Bronchial epithelial cell (primary cell): Measurements from ENCODE around the gene ADGRF1. TPM values are rescaled to one million over a fixed set of nuclear protein-coding genes. Genes with fewer than 3 reads are reported as not detected.

Source experiments
- DNase-seq: peaks from one replicate; pipeline ENCODE4 v3.0.0-alpha.2; 2010; ENCODE audit warnings: low read depth
- FAIRE-seq: peaks from 2 replicates; lab custom pipeline; 2011; peaks lifted over from hg19 to GRCh38; lab: Jason Lieb, UNC
- H3K27me3 ChIP-seq: 2 replicates; pipeline ENCODE4 v1.5.1; 2011; ENCODE audit warnings: low read length; ENCODE audit not compliant: control insufficient read depth, insufficient read depth
- H3K36me3 ChIP-seq: 2 replicates; pipeline ENCODE4 v1.5.1; 2011; ENCODE audit warnings: low read length; ENCODE audit not compliant: control insufficient read depth, insufficient read depth
- H3K4me3 ChIP-seq: 2 replicates; pipeline ENCODE4 v1.5.1; 2011; ENCODE audit warnings: mild to moderate bottlenecking, low read depth, low read length, control low read depth
- total RNA-seq: library from RNA; depleted of rRNA; stranded (reverse); fragments of >200 nt; gene quantifications from 2 replicates; pipeline ENCODE4 v1.2.1, GENCODE V29; 2014
- TF ChIP-seq, protein P1 (sequence below): IDR thresholded peaks from 2 replicates; pipeline ENCODE4 v1.5.1; 2011; ENCODE audit warnings: mild to moderate bottlenecking, moderate library complexity, low read length, control low read depth, inconsistent platforms; ENCODE audit not compliant: insufficient read depth, severe bottlenecking

The ADGRF1 gene
- total RNA-seq, 1 donor from 2014 or later, result 5.5 TPM

- Histone ChIP-seq H3K4me3 (no peak overlapping the region), H3K27me3 (no peaks in the 10 kb centered on the region), H3K36me3 (no peaks in the 10 kb centered on the region)
- DNase-seq, result no peak
- TF ChIP-seq, protein P1, sequence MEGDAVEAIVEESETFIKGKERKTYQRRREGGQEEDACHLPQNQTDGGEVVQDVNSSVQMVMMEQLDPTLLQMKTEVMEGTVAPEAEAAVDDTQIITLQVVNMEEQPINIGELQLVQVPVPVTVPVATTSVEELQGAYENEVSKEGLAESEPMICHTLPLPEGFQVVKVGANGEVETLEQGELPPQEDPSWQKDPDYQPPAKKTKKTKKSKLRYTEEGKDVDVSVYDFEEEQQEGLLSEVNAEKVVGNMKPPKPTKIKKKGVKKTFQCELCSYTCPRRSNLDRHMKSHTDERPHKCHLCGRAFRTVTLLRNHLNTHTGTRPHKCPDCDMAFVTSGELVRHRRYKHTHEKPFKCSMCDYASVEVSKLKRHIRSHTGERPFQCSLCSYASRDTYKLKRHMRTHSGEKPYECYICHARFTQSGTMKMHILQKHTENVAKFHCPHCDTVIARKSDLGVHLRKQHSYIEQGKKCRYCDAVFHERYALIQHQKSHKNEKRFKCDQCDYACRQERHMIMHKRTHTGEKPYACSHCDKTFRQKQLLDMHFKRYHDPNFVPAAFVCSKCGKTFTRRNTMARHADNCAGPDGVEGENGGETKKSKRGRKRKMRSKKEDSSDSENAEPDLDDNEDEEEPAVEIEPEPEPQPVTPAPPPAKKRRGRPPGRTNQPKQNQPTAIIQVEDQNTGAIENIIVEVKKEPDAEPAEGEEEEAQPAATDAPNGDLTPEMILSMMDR, result no peak
- no peak for FAIRE-seq
These were observed 27.0 kb upstream of the ADGRF1 start for GRCh38 chr6:47069156-47069555.

- DNase-seq (peak; percentile 67), FAIRE-seq (no peak)
- no peak overlapping the region for H3K4me3 ChIP-seq
- H3K36me3 ChIP-seq, result no peaks in the 10 kb centered on the region
- TF ChIP-seq, protein P1, result no peak
- no peaks in the 10 kb centered on the region for H3K27me3 ChIP-seq
These were observed 24.3 kb upstream of the ADGRF1 start for GRCh38 chr6:47066418-47066817.

- no peaks in the 10 kb centered on the region for H3K36me3 ChIP-seq
- TF ChIP-seq, protein P1, result no peak
- H3K27me3 ChIP-seq, result no peaks in the 10 kb centered on the region
- DNase-seq (peak; percentile 80), FAIRE-seq (no peak)
- H3K4me3 ChIP-seq, result no peak overlapping the region
These were observed 22.1 kb upstream of the ADGRF1 start for GRCh38 chr6:47064274-47064673.

DNA sequence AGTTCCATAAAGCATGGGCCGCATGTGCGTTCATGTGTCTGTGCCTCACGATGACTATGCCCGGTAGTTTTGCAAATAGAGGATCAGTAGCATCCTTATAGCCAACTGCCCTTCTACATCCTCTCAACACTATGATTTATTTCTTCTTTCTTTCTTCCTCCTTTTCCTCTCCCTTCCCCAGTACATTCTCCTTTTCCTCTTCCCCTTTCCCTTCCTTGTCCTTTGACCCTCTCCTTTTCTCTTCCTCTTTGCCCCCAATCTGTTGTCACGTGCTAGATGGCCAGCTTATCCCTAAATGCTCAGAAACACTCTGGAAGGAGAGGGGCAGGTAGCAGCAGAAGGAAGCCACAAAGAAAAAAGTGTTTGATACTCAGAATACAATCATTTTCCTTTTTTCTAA, 20.2 kb upstream of the ADGRF1 start:
- H3K36me3 ChIP-seq, result no peaks in the 10 kb centered on the region
- no peaks in the 10 kb centered on the region for H3K27me3 ChIP-seq
- no peak for DNase-seq
- TF ChIP-seq, protein P1, result no peak
- FAIRE-seq, result no peak
- H3K4me3 ChIP-seq, result no peak overlapping the region

GRCh38 chr6:47061309-47062300, 19.5 kb upstream of the ADGRF1 start:
- DNase-seq, result no peak
- H3K36me3 ChIP-seq, result no peaks in the 10 kb centered on the region
- FAIRE-seq, result peak; percentile 13
- TF ChIP-seq, protein P1, result no peak
- H3K27me3 ChIP-seq, result no peaks in the 10 kb centered on the region
- no peak overlapping the region for H3K4me3 ChIP-seq
